Measurements from ENCODE around the gene CERT1.

CERT1 gene

GRCh38 chr5:75367401-75367800 lies 144.0 kb downstream of the CERT1 start:
- ChIA-PET CTCF (no interaction called here), POLR2A (no interaction called here)
- DNase-seq (ENCODE audit: extremely low spot score): no peak
- TF ChIP-seq ARNT (IDR thresholded peaks at IDR 0.05) (no peak), CTBP1 (IDR thresholded peaks at IDR 0.05; ENCODE audit: borderline replicate concordance) (no peak), BHLHE40 (IDR thresholded peaks at IDR 0.05; ENCODE audit: borderline replicate concordance) (no peak), ZNF384 (IDR thresholded peaks at IDR 0.05) (no peak), SUZ12 (IDR thresholded peaks at IDR 0.05) (no peak), FOXM1 (IDR thresholded peaks at IDR 0.05; ENCODE audit: borderline replicate concordance) (no peak), TARDBP (IDR thresholded peaks at IDR 0.05) (no peak), L3MBTL2 (conservative IDR thresholded peaks at IDR 0.05) (no peak), PKNOX1 (IDR thresholded peaks at IDR 0.05) (no peak)

GRCh38 chr5:75366787-75367186 lies 144.6 kb downstream of the CERT1 start:
- CTCF ChIA-PET: interaction anchor here (0.6 kb wide), 1 partner anchor 109 kb away, joined by 4 read pairs; no protein-coding TSS in a partner anchor
- no peak for DNase-seq (ENCODE audit: extremely low spot score)
- POLR2A ChIA-PET: no interaction called here
- TF ChIP-seq FOXK2 (IDR thresholded peaks at IDR 0.05): no peak
- TF ChIP-seq ZNF384 (IDR thresholded peaks at IDR 0.05): no peak
- no peak for TF ChIP-seq L3MBTL2 (conservative IDR thresholded peaks at IDR 0.05)
- no peak for TF ChIP-seq PKNOX1 (IDR thresholded peaks at IDR 0.05)
- TF ChIP-seq HDGF (IDR thresholded peaks at IDR 0.05; ENCODE audit: borderline replicate concordance): no peak
- TF ChIP-seq ARNT (IDR thresholded peaks at IDR 0.05): no peak
- no peak for TF ChIP-seq FOXA1 (IDR thresholded peaks at IDR 0.05)
- no peak for TF ChIP-seq FOXM1 (IDR thresholded peaks at IDR 0.05; ENCODE audit: borderline replicate concordance)
- TF ChIP-seq BHLHE40 (IDR thresholded peaks at IDR 0.05; ENCODE audit: borderline replicate concordance): no peak

GRCh38 chr5:75365740-75366139 lies 145.7 kb downstream of the CERT1 start:
- POLR2A ChIA-PET: interaction anchor here (1.7 kb wide), 1 partner anchor 29 kb away, joined by 4 read pairs; the partner anchor contains the start of gene HMGCR
- CTCF ChIA-PET: no interaction called here
- no peak for DNase-seq (ENCODE audit: extremely low spot score)
- TF ChIP-seq BHLHE40 (IDR thresholded peaks at IDR 0.05; ENCODE audit: borderline replicate concordance): no peak
- TF ChIP-seq NFRKB (IDR thresholded peaks at IDR 0.05): no peak

GRCh38 chr5:75364571-75365280 lies 146.7 kb downstream of the CERT1 start:
- CTCF ChIA-PET: no interaction called here
- no peak for DNase-seq (ENCODE audit: extremely low spot score)
- POLR2A ChIA-PET: interaction anchor here (1.7 kb wide), 1 partner anchor 28 kb away, joined by 4 read pairs; the partner anchor contains the start of gene HMGCR
- TF ChIP-seq ARNT (IDR thresholded peaks at IDR 0.05) (no peak), BHLHE40 (IDR thresholded peaks at IDR 0.05; ENCODE audit: borderline replicate concordance) (no peak), SP1 (IDR thresholded peaks at IDR 0.05) (no peak), FOXA1 (IDR thresholded peaks at IDR 0.05) (no peak), HDGF (IDR thresholded peaks at IDR 0.05; ENCODE audit: borderline replicate concordance) (no peak), LEF1 (IDR thresholded peaks at IDR 0.05; ENCODE audit: borderline replicate concordance) (no peak), NFRKB (IDR thresholded peaks at IDR 0.05) (no peak), SUZ12 (IDR thresholded peaks at IDR 0.05) (no peak), FOXK2 (IDR thresholded peaks at IDR 0.05) (no peak), L3MBTL2 (conservative IDR thresholded peaks at IDR 0.05) (no peak), CTBP1 (IDR thresholded peaks at IDR 0.05; ENCODE audit: borderline replicate concordance) (no peak), ZNF384 (IDR thresholded peaks at IDR 0.05) (no peak), FOXM1 (IDR thresholded peaks at IDR 0.05; ENCODE audit: borderline replicate concordance) (no peak), PKNOX1 (IDR thresholded peaks at IDR 0.05) (no peak)

GRCh38 chr5:75363726-75364495 lies 147.5 kb downstream of the CERT1 start:
- TF ChIP-seq LEF1 (IDR thresholded peaks at IDR 0.05; ENCODE audit: borderline replicate concordance): no peak
- no peak for TF ChIP-seq NFRKB (IDR thresholded peaks at IDR 0.05)
- no peak for TF ChIP-seq TARDBP (IDR thresholded peaks at IDR 0.05)
- TF ChIP-seq SUZ12 (IDR thresholded peaks at IDR 0.05): no peak
- TF ChIP-seq SP1 (IDR thresholded peaks at IDR 0.05): no peak
- no peak for TF ChIP-seq FOXM1 (IDR thresholded peaks at IDR 0.05; ENCODE audit: borderline replicate concordance)
- TF ChIP-seq HDGF (IDR thresholded peaks at IDR 0.05; ENCODE audit: borderline replicate concordance): no peak
- no peak for TF ChIP-seq BHLHE40 (IDR thresholded peaks at IDR 0.05; ENCODE audit: borderline replicate concordance)
- no peak for TF ChIP-seq L3MBTL2 (conservative IDR thresholded peaks at IDR 0.05)
- TF ChIP-seq ARNT (IDR thresholded peaks at IDR 0.05): no peak
- no peak for TF ChIP-seq FOXA1 (IDR thresholded peaks at IDR 0.05)
- no peak for TF ChIP-seq FOXK2 (IDR thresholded peaks at IDR 0.05)
- TF ChIP-seq ZNF384 (IDR thresholded peaks at IDR 0.05): no peak
- no peak for TF ChIP-seq ELF4 (IDR thresholded peaks at IDR 0.05)
- no peak for TF ChIP-seq PKNOX1 (IDR thresholded peaks at IDR 0.05)
- TF ChIP-seq CTBP1 (IDR thresholded peaks at IDR 0.05; ENCODE audit: borderline replicate concordance): no peak
- ChIA-PET POLR2A (interaction anchor here (0.7 to 1.7 kb wide), 3 partner anchors 23 to 27 kb away, joined by 3 to 4 read pairs (median 3); partner anchors contain the start of gene HMGCR), CTCF (no interaction called here)
- no peak for DNase-seq (ENCODE audit: extremely low spot score)

All from HEK293T (cell line).